Measurements from ENCODE around the gene PPM1K. TPM values are rescaled to one million over a fixed set of nuclear protein-coding genes. Genes with fewer than 3 reads are reported as not detected.
A peak's percentile ranks its signal among the peaks of the same experiment; 100 is the strongest.

PPM1K gene
- total RNA-seq, 2 donors from 2014 or later, result 7.8 to 8.3 TPM

- DNase-seq, result no peak
- TF ChIP-seq, protein P1, sequence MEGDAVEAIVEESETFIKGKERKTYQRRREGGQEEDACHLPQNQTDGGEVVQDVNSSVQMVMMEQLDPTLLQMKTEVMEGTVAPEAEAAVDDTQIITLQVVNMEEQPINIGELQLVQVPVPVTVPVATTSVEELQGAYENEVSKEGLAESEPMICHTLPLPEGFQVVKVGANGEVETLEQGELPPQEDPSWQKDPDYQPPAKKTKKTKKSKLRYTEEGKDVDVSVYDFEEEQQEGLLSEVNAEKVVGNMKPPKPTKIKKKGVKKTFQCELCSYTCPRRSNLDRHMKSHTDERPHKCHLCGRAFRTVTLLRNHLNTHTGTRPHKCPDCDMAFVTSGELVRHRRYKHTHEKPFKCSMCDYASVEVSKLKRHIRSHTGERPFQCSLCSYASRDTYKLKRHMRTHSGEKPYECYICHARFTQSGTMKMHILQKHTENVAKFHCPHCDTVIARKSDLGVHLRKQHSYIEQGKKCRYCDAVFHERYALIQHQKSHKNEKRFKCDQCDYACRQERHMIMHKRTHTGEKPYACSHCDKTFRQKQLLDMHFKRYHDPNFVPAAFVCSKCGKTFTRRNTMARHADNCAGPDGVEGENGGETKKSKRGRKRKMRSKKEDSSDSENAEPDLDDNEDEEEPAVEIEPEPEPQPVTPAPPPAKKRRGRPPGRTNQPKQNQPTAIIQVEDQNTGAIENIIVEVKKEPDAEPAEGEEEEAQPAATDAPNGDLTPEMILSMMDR (IDR thresholded peaks at IDR 0.05), result no peak
- intact Hi-C loops (cut with DNase I), result no loop called here
- H3K36me3 ChIP-seq, result no peaks in the 10 kb centered on the region
- H3K9ac ChIP-seq (ENCODE audit: low read depth in 2 of 2, low read length in 2 of 2), result no peak overlapping the region
- H3K4me3 ChIP-seq, result no peak overlapping the region
- no peaks in the 10 kb centered on the region for H3K4me1 ChIP-seq
- no peak overlapping the region for H3K27ac ChIP-seq
- no peaks in the 10 kb centered on the region for H3K27me3 ChIP-seq
- no peaks in the 10 kb centered on the region for H3K9me3 ChIP-seq
These were observed 39.4 kb downstream of the PPM1K start for GRCh38 chr4:88244816-88245579.

DNA sequence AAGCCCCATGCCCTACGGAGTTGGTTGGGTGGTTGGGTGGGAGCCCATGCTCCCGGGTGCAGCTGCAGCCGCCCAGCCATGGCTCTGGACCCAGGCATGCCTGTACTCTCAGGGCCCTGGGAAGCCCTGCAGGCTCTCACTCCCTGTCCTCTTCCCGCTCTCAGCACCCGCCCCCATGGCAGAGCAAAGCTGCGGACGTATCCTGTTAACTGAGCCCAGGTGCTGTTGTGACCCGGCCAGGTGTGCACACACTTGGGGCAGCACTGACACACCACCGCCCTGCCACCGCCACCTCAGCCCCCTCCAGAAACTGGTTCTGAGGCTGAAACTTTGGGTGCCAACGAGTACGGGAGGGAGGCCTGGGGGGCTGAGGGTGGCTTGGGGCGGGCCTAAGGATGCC is 40.3 kb downstream of the PPM1K start:
- Histone ChIP-seq H3K27ac (no peak overlapping the region), H3K36me3 (no peaks in the 10 kb centered on the region), H3K27me3 (no peaks in the 10 kb centered on the region), H3K9me3 (no peaks in the 10 kb centered on the region), H3K4me3 (no peak overlapping the region), H3K9ac (ENCODE audit: low read depth in 2 of 2, low read length in 2 of 2) (no peak overlapping the region), H3K4me1 (no peaks in the 10 kb centered on the region)
- no peak for DNase-seq
- intact Hi-C loops (cut with DNase I), result no loop called here
- TF ChIP-seq, protein P1 (IDR thresholded peaks at IDR 0.05), result no peak

- H3K9ac ChIP-seq (ENCODE audit: low read depth in 2 of 2, low read length in 2 of 2), result no peak overlapping the region
- H3K9me3 ChIP-seq, result no peaks in the 10 kb centered on the region
- H3K27ac ChIP-seq, result no peak overlapping the region
- H3K36me3 ChIP-seq, result no peaks in the 10 kb centered on the region
- TF ChIP-seq, protein P1 (IDR thresholded peaks at IDR 0.05), result no peak
- no peak overlapping the region for H3K4me3 ChIP-seq
- no peak for DNase-seq
- H3K4me1 ChIP-seq, result no peaks in the 10 kb centered on the region
- intact Hi-C loops (cut with DNase I), result no loop called here
- no peaks in the 10 kb centered on the region for H3K27me3 ChIP-seq
These were observed 42.2 kb downstream of the PPM1K start for GRCh38 chr4:88242144-88242543.

GRCh38 chr4:88240297-88240714 is 44.1 kb downstream of the PPM1K start:
- intact Hi-C loops (cut with DNase I), result no loop called here
- H3K9ac ChIP-seq (ENCODE audit: low read depth in 2 of 2, low read length in 2 of 2), result no peak overlapping the region
- TF ChIP-seq, protein P1 (IDR thresholded peaks at IDR 0.05), result no peak
- DNase-seq, result no peak
- no peaks in the 10 kb centered on the region for H3K36me3 ChIP-seq
- H3K27ac ChIP-seq, result no peak overlapping the region
- H3K4me3 ChIP-seq, result no peak overlapping the region
- no peaks in the 10 kb centered on the region for H3K27me3 ChIP-seq
- no peaks in the 10 kb centered on the region for H3K9me3 ChIP-seq
- H3K4me1 ChIP-seq, result no peaks in the 10 kb centered on the region

GRCh38 chr4:88230969-88231771 is 53.2 kb downstream of the PPM1K start:
- no peak for DNase-seq
- Histone ChIP-seq H3K9ac (ENCODE audit: low read depth in 2 of 2, low read length in 2 of 2) (peak overlapping the region in 1 of 2 donors; percentile 32), H3K27ac (peak overlapping the region; percentile 24), H3K4me3 (no peak overlapping the region), H3K36me3 (no peaks in the 10 kb centered on the region), H3K4me1 (no peaks in the 10 kb centered on the region), H3K27me3 (no peaks in the 10 kb centered on the region), H3K9me3 (no peaks in the 10 kb centered on the region)
- intact Hi-C loops (cut with DNase I), result no loop called here
- TF ChIP-seq, protein P1 (IDR thresholded peaks at IDR 0.05), result no peak
